Stimulated activated CD8-positive, alpha-beta memory T cell treated with anti-CD3 and anti-CD28 coated beads, Interleukin-12 subunit alpha, Interleukin-12 subunit beta, amount 100 ng/mL, for 24 hours (primary cell): ENCODE measurements around the gene UBXN6.
A peak's percentile ranks its signal among the peaks of the same experiment; 100 is the strongest.

Experiments used
- DNase-seq: peaks from one replicate; pipeline ENCODE4 v3.0.0-alpha.2; 2020; ENCODE audit errors: extremely low read depth

The UBXN6 gene

GRCh38 chr19:4457654-4458395 is at the start of gene UBXN6:
Gene UBXN6 (minus strand): TSS chr19:4457794. CDS start chr19:4457697, 97 bp downstream.
- DNase-seq: peak; percentile 87

- DNase-seq: no peak
Observed at GRCh38 chr19:4507150-4507452, 49.5 kb upstream of the UBXN6 start.

- DNase-seq: no peak
Observed at GRCh38 chr19:4506449-4507149, 49.0 kb upstream of the UBXN6 start.

GRCh38 chr19:4505570-4506448 is 48.2 kb upstream of the UBXN6 start:
- no peak for DNase-seq

- DNase-seq: no peak
Observed at GRCh38 chr19:4504891-4505569, 47.4 kb upstream of the UBXN6 start.

GRCh38 chr19:4504297-4504701 is 46.7 kb upstream of the UBXN6 start:
- no peak for DNase-seq

- no peak for DNase-seq
Observed at GRCh38 chr19:4503825-4504170, 46.2 kb upstream of the UBXN6 start.

GRCh38 chr19:4503132-4503824 is 45.7 kb upstream of the UBXN6 start:
- DNase-seq: no peak

- DNase-seq: no peak
Observed at GRCh38 chr19:4502282-4503131, 44.9 kb upstream of the UBXN6 start.

- no peak for DNase-seq
Observed at GRCh38 chr19:4501691-4502090, 44.1 kb upstream of the UBXN6 start.

GRCh38 chr19:4500841-4501591 is 43.4 kb upstream of the UBXN6 start:
- no peak for DNase-seq

- no peak for DNase-seq
Observed at GRCh38 chr19:4499855-4500254, 42.3 kb upstream of the UBXN6 start.

GRCh38 chr19:4499318-4499717 is 41.7 kb upstream of the UBXN6 start:
- no peak for DNase-seq

- DNase-seq: no peak
Observed at GRCh38 chr19:4498694-4499093, 41.1 kb upstream of the UBXN6 start.

- no peak for DNase-seq
Observed at GRCh38 chr19:4497770-4498389, 40.3 kb upstream of the UBXN6 start.

GRCh38 chr19:4496304-4496703 is 38.7 kb upstream of the UBXN6 start:
- DNase-seq: no peak

GRCh38 chr19:4495471-4495870 is 37.9 kb upstream of the UBXN6 start:
- no peak for DNase-seq

GRCh38 chr19:4494691-4495064 is 37.1 kb upstream of the UBXN6 start:
- no peak for DNase-seq

GRCh38 chr19:4493929-4494690 is 36.5 kb upstream of the UBXN6 start:
- no peak for DNase-seq
